Measurements from ENCODE around the gene SLC22A17.
"Not testable (repeated sequence)": the region's sequence is repeated elsewhere in the genome, so short reads cannot be mapped to it uniquely, and the experiment has no call there.

The SLC22A17 gene

GRCh38 chr14:23327947-23328744, 24.5 kb downstream of the SLC22A17 start:
- DNase-seq = peak; percentile 32

GRCh38 chr14:23326491-23327332, 26.0 kb downstream of the SLC22A17 start:
- DNase-seq = no peak

- not testable (repeated sequence) for DNase-seq
Observed at GRCh38 chr14:23325746-23326145, 26.9 kb downstream of the SLC22A17 start.

- no peak for DNase-seq
Observed at GRCh38 chr14:23324993-23325392, 27.7 kb downstream of the SLC22A17 start.

- DNase-seq = no peak
Observed at GRCh38 chr14:23324455-23324846, 28.2 kb downstream of the SLC22A17 start.

GRCh38 chr14:23323838-23324454, 28.7 kb downstream of the SLC22A17 start:
- no peak for DNase-seq

GRCh38 chr14:23322568-23323517, 29.8 kb downstream of the SLC22A17 start:
- no peak for DNase-seq

- DNase-seq = peak; percentile 37
Observed at GRCh38 chr14:23321572-23322547, 30.8 kb downstream of the SLC22A17 start.

GRCh38 chr14:23320584-23321571, 31.8 kb downstream of the SLC22A17 start, which contains the start of gene PABPN1:
TSS of gene PABPN1 (plus strand) at chr14:23321457. CDS start at chr14:23321470, 13 bp downstream.
- peak; percentile 99 for DNase-seq

GRCh38 chr14:23319746-23320583, 32.7 kb downstream of the SLC22A17 start:
- no peak for DNase-seq

- DNase-seq = no peak
Observed at GRCh38 chr14:23316300-23316699, 36.4 kb downstream of the SLC22A17 start.

- no peak for DNase-seq
Observed at GRCh38 chr14:23310546-23310945, 42.1 kb downstream of the SLC22A17 start.

- DNase-seq = no peak
Observed at GRCh38 chr14:23308721-23309445, 43.8 kb downstream of the SLC22A17 start.

- no peak for DNase-seq
Observed at GRCh38 chr14:23307687-23308644, 44.7 kb downstream of the SLC22A17 start.

- DNase-seq = no peak
Observed at GRCh38 chr14:23307146-23307530, 45.5 kb downstream of the SLC22A17 start.

- DNase-seq = peak; percentile 71
Observed at GRCh38 chr14:23306412-23307145, 46.1 kb downstream of the SLC22A17 start, which contains the start of gene BCL2L2. TSS of gene BCL2L2 (plus strand) at chr14:23306833. CDS start at chr14:23307768, 935 bp downstream.

Measured in NK-92 treated with Interleukin-12 subunit alpha and Interleukin-12 subunit beta, amount 100 ng/mL, for 24 hours (cell line).